Measurements from ENCODE around the gene ANKUB1.

ANKUB1 gene

GRCh38 chr3:149815728-149816127 lies 23.4 kb upstream of the ANKUB1 start:
- H3K36me3 Mint-ChIP-seq: peaks cover 7% of the 10 kb centered on the region
- peaks cover 69% of the 10 kb centered on the region for H3K4me1 Mint-ChIP-seq (ENCODE audit: low read depth)
- no peak overlapping the region for H3K27ac Mint-ChIP-seq
- peak overlapping the region; percentile 18 for H3K4me3 Mint-ChIP-seq
- no peaks in the 10 kb centered on the region for H3K27me3 Mint-ChIP-seq
- no peaks in the 10 kb centered on the region for H3K9me3 Mint-ChIP-seq (ENCODE audit: low read depth)

- Mint-ChIP-seq H3K4me1 (ENCODE audit: low read depth) (peaks cover 66% of the 10 kb centered on the region), H3K9me3 (ENCODE audit: low read depth) (no peaks in the 10 kb centered on the region), H3K36me3 (peaks cover 7% of the 10 kb centered on the region), H3K4me3 (peak overlapping the region; percentile 97), H3K27me3 (no peaks in the 10 kb centered on the region), H3K27ac (no peak overlapping the region)
Observed at GRCh38 chr3:149815321-149815720, 23.0 kb upstream of the ANKUB1 start.

GRCh38 chr3:149813367-149814281 lies 21.3 kb upstream of the ANKUB1 start:
- H3K36me3 Mint-ChIP-seq: peaks cover 7% of the 10 kb centered on the region
- H3K4me1 Mint-ChIP-seq (ENCODE audit: low read depth): peaks cover 55% of the 10 kb centered on the region
- no peaks in the 10 kb centered on the region for H3K9me3 Mint-ChIP-seq (ENCODE audit: low read depth)
- H3K4me3 Mint-ChIP-seq: peak overlapping the region; percentile 97
- peaks cover 1% of the 10 kb centered on the region for H3K27me3 Mint-ChIP-seq
- peak overlapping the region; percentile 100 for H3K27ac Mint-ChIP-seq

- Mint-ChIP-seq H3K4me1 (ENCODE audit: low read depth) (peaks cover 49% of the 10 kb centered on the region), H3K9me3 (ENCODE audit: low read depth) (no peaks in the 10 kb centered on the region), H3K27me3 (peaks cover 2% of the 10 kb centered on the region), H3K36me3 (peaks cover 5% of the 10 kb centered on the region), H3K27ac (peak within 1 kb of the TSS; percentile 100), H3K4me3 (peak within 1 kb of the TSS; percentile 97)
Observed at GRCh38 chr3:149812606-149813366, 20.4 kb upstream of the ANKUB1 start, which contains the start of gene RNF13. Gene RNF13, plus strand, starts transcription at chr3:149813215. Its CDS starts 32,812 bp downstream, at chr3:149846027.

GRCh38 chr3:149812165-149812605 lies 19.8 kb upstream of the ANKUB1 start:
- Mint-ChIP-seq H3K36me3 (peaks cover 5% of the 10 kb centered on the region), H3K9me3 (ENCODE audit: low read depth) (no peaks in the 10 kb centered on the region)

GRCh38 chr3:149810846-149811245 lies 18.5 kb upstream of the ANKUB1 start:
- Mint-ChIP-seq H3K9me3 (ENCODE audit: low read depth) (no peaks in the 10 kb centered on the region), H3K27ac (no peak overlapping the region), H3K27me3 (peaks cover 6% of the 10 kb centered on the region), H3K36me3 (no peaks in the 10 kb centered on the region), H3K4me1 (ENCODE audit: low read depth) (peaks cover 30% of the 10 kb centered on the region), H3K4me3 (no peak overlapping the region)

More at GRCh38 chr3:149812165-149812605, 19.8 kb upstream of the ANKUB1 start:
- peak overlapping the region; percentile 100 for H3K27ac Mint-ChIP-seq
- peaks cover 4% of the 10 kb centered on the region for H3K27me3 Mint-ChIP-seq
- peaks cover 43% of the 10 kb centered on the region for H3K4me1 Mint-ChIP-seq (ENCODE audit: low read depth)
- H3K4me3 Mint-ChIP-seq: peak overlapping the region; percentile 97

GRCh38 chr3:149809699-149810098 lies 17.3 kb upstream of the ANKUB1 start:
- Mint-ChIP-seq H3K4me1 (ENCODE audit: low read depth) (peaks cover 20% of the 10 kb centered on the region), H3K4me3 (no peak overlapping the region), H3K27ac (no peak overlapping the region), H3K9me3 (ENCODE audit: low read depth) (no peaks in the 10 kb centered on the region), H3K36me3 (no peaks in the 10 kb centered on the region), H3K27me3 (peaks cover 9% of the 10 kb centered on the region)

- Mint-ChIP-seq H3K36me3 (no peaks in the 10 kb centered on the region), H3K4me1 (ENCODE audit: low read depth) (peaks cover 9% of the 10 kb centered on the region), H3K27me3 (peaks cover 9% of the 10 kb centered on the region), H3K27ac (no peak overlapping the region), H3K4me3 (no peak overlapping the region), H3K9me3 (ENCODE audit: low read depth) (no peaks in the 10 kb centered on the region)
Observed at GRCh38 chr3:149808209-149808829, 16.0 kb upstream of the ANKUB1 start.

- Mint-ChIP-seq H3K9me3 (ENCODE audit: low read depth) (no peaks in the 10 kb centered on the region), H3K27me3 (peaks cover 9% of the 10 kb centered on the region), H3K27ac (no peak overlapping the region), H3K4me3 (no peak overlapping the region), H3K4me1 (ENCODE audit: low read depth) (peaks cover 3% of the 10 kb centered on the region), H3K36me3 (no peaks in the 10 kb centered on the region)
Observed at GRCh38 chr3:149806171-149806778, 13.9 kb upstream of the ANKUB1 start.

GRCh38 chr3:149801639-149802038 lies 9.3 kb upstream of the ANKUB1 start:
- Mint-ChIP-seq H3K27me3 (peaks cover 3% of the 10 kb centered on the region), H3K9me3 (ENCODE audit: low read depth) (no peaks in the 10 kb centered on the region), H3K27ac (no peak overlapping the region), H3K4me3 (no peak overlapping the region), H3K4me1 (ENCODE audit: low read depth) (no peaks in the 10 kb centered on the region), H3K36me3 (peaks cover 2% of the 10 kb centered on the region)

- peaks cover 3% of the 10 kb centered on the region for H3K27me3 Mint-ChIP-seq
- no peak overlapping the region for H3K27ac Mint-ChIP-seq
- H3K9me3 Mint-ChIP-seq (ENCODE audit: low read depth): no peaks in the 10 kb centered on the region
- H3K4me1 Mint-ChIP-seq (ENCODE audit: low read depth): no peaks in the 10 kb centered on the region
- peaks cover 2% of the 10 kb centered on the region for H3K36me3 Mint-ChIP-seq
- no peak overlapping the region for H3K4me3 Mint-ChIP-seq
Observed at GRCh38 chr3:149801195-149801594, 8.8 kb upstream of the ANKUB1 start.

- Mint-ChIP-seq H3K9me3 (ENCODE audit: low read depth) (no peaks in the 10 kb centered on the region), H3K4me1 (ENCODE audit: low read depth) (no peaks in the 10 kb centered on the region), H3K36me3 (peaks cover 2% of the 10 kb centered on the region), H3K27me3 (peaks cover 2% of the 10 kb centered on the region), H3K4me3 (no peak overlapping the region), H3K27ac (no peak overlapping the region)
Observed at GRCh38 chr3:149800693-149801092, 8.3 kb upstream of the ANKUB1 start.

GRCh38 chr3:149796026-149796425 lies 3.7 kb upstream of the ANKUB1 start:
- Mint-ChIP-seq H3K36me3 (peaks cover 2% of the 10 kb centered on the region), H3K4me1 (ENCODE audit: low read depth) (no peaks in the 10 kb centered on the region), H3K27ac (no peak overlapping the region), H3K4me3 (no peak overlapping the region), H3K9me3 (ENCODE audit: low read depth) (no peaks in the 10 kb centered on the region), H3K27me3 (peaks cover 2% of the 10 kb centered on the region)

GRCh38 chr3:149790698-149791097 lies 1.7 kb downstream of the ANKUB1 start:
- peaks cover 11% of the 10 kb centered on the region for H3K27me3 Mint-ChIP-seq
- H3K9me3 Mint-ChIP-seq (ENCODE audit: low read depth): no peaks in the 10 kb centered on the region
- H3K36me3 Mint-ChIP-seq: no peaks in the 10 kb centered on the region

More at GRCh38 chr3:149790698-149791097, 1.7 kb downstream of the ANKUB1 start:
- H3K4me1 Mint-ChIP-seq (ENCODE audit: low read depth): no peaks in the 10 kb centered on the region
- no peak overlapping the region for H3K4me3 Mint-ChIP-seq
- H3K27ac Mint-ChIP-seq: no peak overlapping the region
